Naive thymus-derived CD4-positive, alpha-beta T cell (primary cell): ENCODE measurements around the gene LRRC36. TPM values are rescaled to one million over a fixed set of nuclear protein-coding genes. Genes with fewer than 3 reads are reported as not detected.
A peak's percentile ranks its signal among the peaks of the same experiment; 100 is the strongest.

Experiments used
- ATAC-seq: fragments of 150-1000 bp; cut with Tn5 transposase; 2 replicates; pipeline ENCODE4 v1.10.0; 2021; ENCODE audit warnings: mild to moderate bottlenecking, moderate library complexity
- CTCF ChIA-PET: fragments of 350-600 bp; sonication (Branson Sonifier 250); formaldehyde crosslinking; loops from one replicate; lab custom pipeline; 2021; ENCODE audit warnings: antibody characterized with exemption; lab: Charles Lee
- POLR2A ChIA-PET: fragments of 350-600 bp; sonication (Branson Sonifier 250); formaldehyde crosslinking; loops from one replicate; lab custom pipeline; 2021; ENCODE audit warnings: antibody characterized with exemption, inconsistent platforms; lab: Charles Lee
- DNase-seq, 9 donors: peaks; one replicate each; pipeline versions ENCODE4 v3.0.0 to v3.0.0-alpha.2; 2020 to 2022; ENCODE audit warnings: mixed read lengths in 1 of 9
- H3K27ac ChIP-seq: one replicate; pipeline ENCODE4 v1.7.0; 2013; ENCODE audit warnings: mild to moderate bottlenecking, low read depth, low read length, moderate library complexity
- H3K27me3 ChIP-seq, 2 donors: one replicate each; pipeline ENCODE4 v1.7.0; 2013; ENCODE audit warnings: low read length in 2 of 2, mild to moderate bottlenecking in 2 of 2, moderate library complexity in 2 of 2; ENCODE audit not compliant: control insufficient read depth in 2 of 2, insufficient read depth in 2 of 2
- H3K36me3 ChIP-seq, 3 experiments: 1 replicate in 2 of 3; 2 replicates in 1 of 3; pipeline ENCODE4 v1.7.0; 2013; ENCODE audit warnings: low read length in 3 of 3, mild to moderate bottlenecking in 3 of 3, moderate library complexity in 1 of 3; ENCODE audit not compliant: insufficient read depth in 3 of 3, control insufficient read depth in 2 of 3
- H3K4me1 ChIP-seq, 2 donors: one replicate each; pipeline ENCODE4 v1.7.0; 2013; ENCODE audit warnings: low read length in 2 of 2, mild to moderate bottlenecking in 2 of 2, moderate library complexity in 1 of 2; ENCODE audit not compliant: control insufficient read depth in 2 of 2, insufficient read depth in 2 of 2
- H3K4me3 ChIP-seq: 2 replicates; pipeline ENCODE4 v1.7.0; 2013; ENCODE audit warnings: mild to moderate bottlenecking, low read length
- H3K9me3 ChIP-seq, 3 experiments: 1 replicate in 2 of 3; 2 replicates in 1 of 3; pipeline ENCODE4 v1.7.0; 2013; ENCODE audit warnings: low read length in 3 of 3; ENCODE audit not compliant: control insufficient read depth in 2 of 3
- H3K27ac Mint-ChIP-seq, 9 donors: one replicate each; pipeline ENCODE4 v1.8.0; 2020 to 2022; ENCODE audit warnings: mixed read lengths in 9 of 9, mild to moderate bottlenecking in 8 of 9, moderate library complexity in 5 of 9, inconsistent platforms in 2 of 9
- H3K27me3 Mint-ChIP-seq, 5 donors: one replicate each; pipeline ENCODE4 v1.8.0; 2021 to 2022; ENCODE audit warnings: mixed read lengths in 5 of 5, mild to moderate bottlenecking in 1 of 5
- H3K36me3 Mint-ChIP-seq, 5 donors: one replicate each; pipeline ENCODE4 v1.8.0; 2020 to 2022; ENCODE audit warnings: mixed read lengths in 5 of 5, mild to moderate bottlenecking in 3 of 5, inconsistent platforms in 1 of 5
- H3K4me1 Mint-ChIP-seq, 7 donors: one replicate each; pipeline ENCODE4 v1.8.0; 2020 to 2022; ENCODE audit warnings: mixed read lengths in 7 of 7, mild to moderate bottlenecking in 3 of 7, inconsistent platforms in 1 of 7
- H3K4me3 Mint-ChIP-seq, 10 donors: one replicate each; pipeline ENCODE4 v1.8.0; 2020 to 2022; ENCODE audit warnings: mild to moderate bottlenecking in 10 of 10, mixed read lengths in 10 of 10, moderate library complexity in 6 of 10, inconsistent platforms in 2 of 10
- H3K9me3 Mint-ChIP-seq, 11 donors: one replicate each; pipeline ENCODE4 v1.8.0; 2020 to 2022; ENCODE audit warnings: mixed read lengths in 11 of 11, mild to moderate bottlenecking in 4 of 11, inconsistent platforms in 1 of 11, moderate library complexity in 1 of 11
- intact Hi-C, 2 donors: fragments of 100-400 bp; cut with micrococcal nuclease; formaldehyde crosslinking; loops; one replicate each; pipeline ENCODE4 v1.15.1; 2023
- polyA plus RNA-seq, 2 donors: library from polyadenylated mRNA; unstranded; fragments of 300-500 nt; fragmentation: Illumina TruSeq; gene quantifications; one replicate each; pipeline ENCODE4 v1.2.3, GENCODE V29; 2021
- total RNA-seq, 6 experiments: library from RNA in 5 of 6; stranded (reverse) in 5 of 6; gene quantifications; 1 replicate in 5 of 6; 2 replicates in 1 of 6; pipeline ENCODE4 v1.2.3 and lab custom pipeline; 2021 to 2026

LRRC36 gene
- total and polyA plus RNA-seq, 7 experiments from 2014 or later = 0.50 to 0.56 TPM; not detected in 5

DNA sequence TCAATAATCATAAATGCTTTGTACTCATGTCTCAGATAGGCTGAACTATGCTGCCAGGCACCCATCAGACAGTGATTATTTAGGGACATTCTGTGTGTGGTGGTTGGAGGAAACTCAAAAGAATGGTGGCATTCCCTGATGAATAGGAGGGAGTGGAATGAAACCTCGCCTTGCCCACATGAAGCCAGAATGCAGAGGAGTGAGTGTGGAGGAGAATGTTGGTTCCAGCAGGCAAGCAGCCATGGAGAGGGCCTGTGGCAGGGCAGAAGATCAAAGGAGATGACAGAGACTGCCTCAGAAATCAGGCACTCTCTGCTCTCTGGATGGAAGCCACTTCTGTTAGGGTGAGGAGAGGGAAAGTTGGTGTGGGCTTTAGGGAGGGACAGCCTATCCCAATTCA, 22.6 kb upstream of the LRRC36 start:
- intact Hi-C loops = no loop called here
- Mint-ChIP-seq H3K4me3 (no peak overlapping the region), H3K9me3 (no peaks in the 10 kb centered on the region), H3K36me3 (no peaks in the 10 kb centered on the region), H3K27ac (peak overlapping the region in 1 of 9 donors; percentile 1), H3K4me1 (peaks cover 0 to 4% (median 0%) of the 10 kb centered on the region in 7 donors), H3K27me3 (peaks cover 0 to 12% (median 4%) of the 10 kb centered on the region in 5 donors)
- H3K36me3 ChIP-seq = no peaks in the 10 kb centered on the region
- ATAC-seq (no peak), DNase-seq (no peak)
- ChIA-PET POLR2A (no interaction called here), CTCF (no interaction called here)
- H3K4me3 ChIP-seq = no peak overlapping the region
- no peaks in the 10 kb centered on the region for H3K27me3 ChIP-seq
- no peaks in the 10 kb centered on the region for H3K4me1 ChIP-seq
- H3K9me3 ChIP-seq = no peaks in the 10 kb centered on the region
- H3K27ac ChIP-seq = no peak overlapping the region

DNA sequence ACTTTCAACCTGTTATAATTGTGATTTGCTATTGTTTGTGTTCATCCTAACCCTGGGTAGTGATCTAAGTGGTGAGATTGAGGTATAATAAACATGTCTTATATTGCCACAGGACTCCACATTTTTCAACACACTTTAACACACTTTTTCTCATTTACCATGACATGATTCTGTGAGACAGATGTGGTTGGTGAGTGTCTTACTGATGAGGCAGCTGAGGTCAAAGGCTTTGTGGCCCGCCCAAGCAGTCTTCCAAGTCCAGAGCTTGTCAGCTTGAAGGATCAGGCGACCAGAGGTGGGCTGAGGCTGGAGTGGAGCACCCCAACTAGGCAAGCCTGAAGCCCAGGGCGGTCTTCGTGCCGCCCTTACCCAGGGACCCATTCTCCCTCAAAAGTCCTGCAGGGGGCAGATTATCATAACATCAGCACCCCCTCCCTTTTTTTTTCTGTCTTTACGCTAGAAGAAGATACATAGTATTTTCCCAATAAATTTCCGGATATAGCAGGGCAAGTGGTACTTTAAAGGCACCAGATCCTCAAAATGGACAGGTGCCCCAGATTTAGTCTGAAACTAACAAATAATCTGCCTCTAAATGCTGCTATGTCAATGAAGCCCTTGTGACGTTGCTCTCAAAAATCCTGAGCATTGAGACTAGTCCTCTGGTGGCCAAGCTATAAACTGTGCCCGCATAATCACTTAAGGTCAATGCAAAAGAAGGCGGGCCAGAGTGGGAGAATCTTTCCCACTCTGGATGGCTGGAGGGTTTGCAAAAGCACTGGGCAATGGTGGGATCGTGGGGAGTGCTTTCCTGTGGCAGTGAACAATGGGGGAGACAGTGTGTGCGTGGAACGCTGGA, 21.2 kb upstream of the LRRC36 start:
- ChIA-PET POLR2A (no interaction called here), CTCF (no interaction called here)
- H3K27me3 Mint-ChIP-seq = peaks cover 0 to 12% (median 4%) of the 10 kb centered on the region in 5 donors
- no peaks in the 10 kb centered on the region for H3K36me3 ChIP-seq
- no peak overlapping the region for H3K27ac ChIP-seq
- no peaks in the 10 kb centered on the region for H3K36me3 Mint-ChIP-seq
- no peak for DNase-seq
- intact Hi-C loops = no loop called here
- no peak overlapping the region for H3K4me3 Mint-ChIP-seq
- ATAC-seq = no peak
- H3K27me3 ChIP-seq = no peaks in the 10 kb centered on the region
- H3K4me3 ChIP-seq = no peak overlapping the region
- H3K27ac Mint-ChIP-seq = no peak overlapping the region
- no peaks in the 10 kb centered on the region for H3K4me1 ChIP-seq
- no peaks in the 10 kb centered on the region for H3K9me3 ChIP-seq
- peaks cover 0 to 6% (median 0%) of the 10 kb centered on the region in 7 donors for H3K4me1 Mint-ChIP-seq
- no peaks in the 10 kb centered on the region for H3K9me3 Mint-ChIP-seq

GRCh38 chr16:67310561-67310960, 16.1 kb upstream of the LRRC36 start:
- no peaks in the 10 kb centered on the region for H3K9me3 Mint-ChIP-seq
- ChIA-PET POLR2A (interaction anchor here (0.6 kb wide), 1 partner anchor 1095 kb away, joined by 3 read pairs; no protein-coding TSS in a partner anchor), CTCF (no interaction called here)
- peaks cover 0 to 12% (median 0%) of the 10 kb centered on the region in 5 donors for H3K27me3 Mint-ChIP-seq
- H3K4me1 Mint-ChIP-seq = peaks cover 0 to 29% (median 4%) of the 10 kb centered on the region in 7 donors
- no peaks in the 10 kb centered on the region for H3K36me3 ChIP-seq
- peaks cover 0 to 2% (median 0%) of the 10 kb centered on the region in 5 donors for H3K36me3 Mint-ChIP-seq
- ATAC-seq (no peak), DNase-seq (no peak)
- no peaks in the 10 kb centered on the region for H3K9me3 ChIP-seq
- no peak overlapping the region for H3K4me3 ChIP-seq
- intact Hi-C loops = no loop called here
- no peak overlapping the region for H3K27ac ChIP-seq
- H3K27me3 ChIP-seq = no peaks in the 10 kb centered on the region
- no peak overlapping the region for H3K4me3 Mint-ChIP-seq
- no peaks in the 10 kb centered on the region for H3K4me1 ChIP-seq
- H3K27ac Mint-ChIP-seq = peak overlapping the region in 2 of 9 donors; percentile 1 to 38

DNA sequence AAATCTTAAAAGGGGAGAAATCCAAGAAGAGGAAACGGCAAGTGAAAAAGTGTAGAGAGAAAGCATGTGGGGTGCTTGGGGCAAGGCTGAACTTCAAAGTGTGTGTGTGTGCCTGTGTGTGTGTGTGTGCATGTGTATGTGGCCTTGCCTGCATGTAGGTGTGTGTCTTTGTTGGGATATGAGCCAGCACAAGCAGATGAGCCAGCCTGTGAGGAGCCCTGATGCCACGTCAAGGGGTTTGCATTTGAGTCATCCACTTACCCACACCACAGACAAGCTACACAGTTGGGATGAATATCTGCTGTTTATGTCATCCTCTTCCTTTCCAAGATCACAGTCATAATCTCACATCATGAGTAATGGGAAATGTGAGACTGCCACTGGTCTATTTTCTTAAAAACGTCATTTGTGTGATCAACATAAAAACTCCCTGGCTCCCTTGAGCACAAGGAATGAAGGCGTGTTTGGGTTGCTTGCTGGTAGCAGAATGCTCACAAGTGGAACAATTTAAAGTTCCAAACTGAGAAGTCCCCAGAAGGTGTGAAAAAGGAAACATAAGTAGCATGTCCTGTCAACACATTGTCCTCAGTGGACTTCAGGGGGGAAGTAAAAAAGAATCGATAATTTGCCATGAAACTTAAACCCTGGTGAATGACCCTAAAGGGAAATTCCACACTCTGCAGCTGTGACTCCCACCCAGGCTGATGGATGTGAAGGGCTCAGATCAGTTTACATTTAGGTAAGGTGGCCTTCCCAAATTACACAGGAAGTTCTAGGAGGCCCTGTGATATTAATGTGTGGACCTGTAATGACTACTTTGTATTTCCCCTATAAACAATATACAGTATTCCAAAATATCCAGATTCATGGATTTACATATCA, 14.8 kb upstream of the LRRC36 start:
- peak overlapping the region in 1 of 10 donors; percentile 20 for H3K4me3 Mint-ChIP-seq

GRCh38 chr16:67312719-67313118, 13.9 kb upstream of the LRRC36 start:
- H3K36me3 Mint-ChIP-seq = peaks cover 0 to 2% (median 0%) of the 10 kb centered on the region in 5 donors
- H3K4me3 ChIP-seq = no peak overlapping the region
- no peaks in the 10 kb centered on the region for H3K36me3 ChIP-seq
- H3K27me3 Mint-ChIP-seq = peaks cover 0 to 8% (median 3%) of the 10 kb centered on the region in 5 donors
- DNase-seq (no peak), ATAC-seq (no peak)
- no peak overlapping the region for H3K27ac ChIP-seq
- POLR2A ChIA-PET = no interaction called here
- H3K9me3 ChIP-seq = no peaks in the 10 kb centered on the region
- H3K4me1 ChIP-seq = no peaks in the 10 kb centered on the region
- CTCF ChIA-PET = no interaction called here
- no peak overlapping the region for H3K4me3 Mint-ChIP-seq
- peaks cover 0 to 29% (median 4%) of the 10 kb centered on the region in 7 donors for H3K4me1 Mint-ChIP-seq
- no peaks in the 10 kb centered on the region for H3K9me3 Mint-ChIP-seq
- H3K27me3 ChIP-seq = peaks cover 0 to 4% of the 10 kb centered on the region in 2 donors
- intact Hi-C loops = no loop called here
- H3K27ac Mint-ChIP-seq = peak overlapping the region in 1 of 9 donors; percentile 76

More for the DNA sequence above, 14.8 kb upstream of the LRRC36 start:
- Mint-ChIP-seq H3K27me3 (peaks cover 0 to 8% (median 2%) of the 10 kb centered on the region in 5 donors), H3K27ac (peak overlapping the region in 1 of 9 donors; percentile 83), H3K4me1 (peaks cover 0 to 29% (median 4%) of the 10 kb centered on the region in 7 donors), H3K9me3 (no peaks in the 10 kb centered on the region), H3K36me3 (peaks cover 0 to 2% (median 0%) of the 10 kb centered on the region in 5 donors)
- Histone ChIP-seq H3K27ac (no peak overlapping the region), H3K9me3 (no peaks in the 10 kb centered on the region), H3K4me3 (no peak overlapping the region), H3K36me3 (no peaks in the 10 kb centered on the region), H3K27me3 (peaks cover 0 to 2% of the 10 kb centered on the region in 2 donors), H3K4me1 (no peaks in the 10 kb centered on the region)
- POLR2A ChIA-PET = no interaction called here
- intact Hi-C loops = no loop called here
- DNase-seq (peak in 1 of 9 donors; percentile 76), ATAC-seq (peak; percentile 32)
- CTCF ChIA-PET = interaction anchor here (1.0 kb wide), 1 partner anchor 21 kb away, joined by 3 read pairs; no protein-coding TSS in a partner anchor

DNA sequence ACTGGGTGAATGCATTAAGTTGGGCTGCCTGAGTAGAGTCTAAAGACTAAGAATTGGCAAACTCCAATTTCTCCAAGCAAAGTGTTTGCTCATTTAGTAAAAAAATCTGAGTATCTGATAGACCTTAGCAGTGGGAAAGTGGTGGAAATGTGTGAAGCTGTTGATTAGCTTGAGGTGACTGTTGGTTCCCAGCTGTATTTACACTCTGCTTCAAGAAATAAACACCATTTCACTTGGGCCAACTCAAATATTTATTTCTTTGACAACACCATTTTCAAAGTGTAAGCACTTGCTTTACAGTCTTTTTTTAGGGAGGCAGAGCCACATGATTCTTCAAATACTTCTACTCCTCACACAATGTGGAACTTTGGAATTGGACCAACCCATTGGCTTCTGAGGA, 8.8 kb upstream of the LRRC36 start:
- Histone ChIP-seq H3K36me3 (no peaks in the 10 kb centered on the region), H3K9me3 (no peaks in the 10 kb centered on the region), H3K4me3 (no peak overlapping the region), H3K27ac (no peak overlapping the region), H3K27me3 (peaks cover 0 to 4% of the 10 kb centered on the region in 2 donors), H3K4me1 (no peaks in the 10 kb centered on the region)
- Mint-ChIP-seq H3K36me3 (no peaks in the 10 kb centered on the region), H3K27me3 (peaks cover 27 to 43% (median 29%) of the 10 kb centered on the region in 5 donors), H3K4me1 (peaks cover 0 to 3% (median 0%) of the 10 kb centered on the region in 7 donors), H3K4me3 (no peak overlapping the region), H3K9me3 (no peaks in the 10 kb centered on the region), H3K27ac (no peak overlapping the region)
- ChIA-PET CTCF (no interaction called here), POLR2A (no interaction called here)
- DNase-seq (no peak), ATAC-seq (no peak)
- intact Hi-C loops = no loop called here
